ENCODE measurements around the gene TTBK1.
A peak's percentile ranks its signal among the peaks of the same experiment; 100 is the strongest.
"Not testable (repeated sequence)": the region's sequence is repeated elsewhere in the genome, so short reads cannot be mapped to it uniquely, and the experiment has no call there.

The TTBK1 gene

DNA sequence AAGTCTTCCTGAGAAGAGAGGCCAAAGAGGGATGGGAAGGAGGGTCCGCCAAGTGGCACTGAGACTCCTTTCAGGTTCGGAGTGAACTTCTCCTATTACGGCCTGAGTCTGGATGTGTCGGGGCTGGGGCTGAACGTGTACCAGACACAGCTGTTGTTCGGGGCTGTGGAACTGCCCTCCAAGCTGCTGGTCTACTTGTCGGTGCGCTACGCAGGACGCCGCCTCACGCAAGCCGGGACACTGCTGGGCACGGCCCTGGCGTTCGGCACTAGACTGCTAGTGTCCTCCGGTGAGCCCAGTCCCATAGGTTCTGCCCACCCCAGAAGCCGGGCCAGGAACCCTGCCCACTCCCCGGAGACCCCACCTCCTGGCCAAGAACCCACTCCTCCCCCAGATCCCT is 58.8 kb downstream of the TTBK1 start:
- DNase-seq (ENCODE audit: low read depth in 2 of 3, low spot score in 1 of 3): no peak

GRCh38 chr6:43303006-43303405 is 59.7 kb downstream of the TTBK1 start:
- DNase-seq (ENCODE audit: low read depth in 2 of 3, low spot score in 1 of 3): not testable (repeated sequence)

DNA sequence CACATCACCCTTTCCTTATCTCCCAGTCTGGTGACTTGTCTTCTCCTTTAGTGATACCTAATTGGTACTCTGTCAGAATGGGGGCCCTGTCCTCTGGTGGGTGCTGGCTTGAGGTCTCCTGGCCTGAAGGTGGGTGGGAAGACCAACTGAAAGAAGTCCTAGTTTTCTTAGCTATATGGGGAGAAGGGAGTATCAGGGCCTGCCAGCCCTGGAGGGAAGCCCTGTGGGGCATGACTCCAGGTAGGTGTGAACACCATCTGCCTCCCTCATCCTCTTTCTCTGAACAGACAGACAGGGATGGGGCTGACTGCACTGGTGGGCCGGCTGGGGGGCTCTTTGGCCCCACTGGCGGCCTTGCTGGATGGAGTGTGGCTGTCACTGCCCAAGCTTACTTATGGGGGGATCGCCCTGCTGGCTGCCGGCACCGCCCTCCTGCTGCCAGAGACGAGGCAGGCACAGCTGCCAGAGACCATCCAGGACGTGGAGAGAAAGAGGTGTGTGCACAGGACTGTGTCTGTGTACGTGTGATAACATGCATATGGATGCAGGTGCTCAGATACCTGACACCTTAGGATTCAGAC is 60.6 kb downstream of the TTBK1 start:
- no peak for DNase-seq (ENCODE audit: low read depth in 2 of 3, low spot score in 1 of 3)

- no peak for DNase-seq (ENCODE audit: low read depth in 2 of 3, low spot score in 1 of 3)
These were observed 61.1 kb downstream of the TTBK1 start for GRCh38 chr6:43304361-43304760.

- DNase-seq (ENCODE audit: low read depth in 2 of 3, low spot score in 1 of 3): no peak
These were observed 61.6 kb downstream of the TTBK1 start for GRCh38 chr6:43304882-43305281.

DNA sequence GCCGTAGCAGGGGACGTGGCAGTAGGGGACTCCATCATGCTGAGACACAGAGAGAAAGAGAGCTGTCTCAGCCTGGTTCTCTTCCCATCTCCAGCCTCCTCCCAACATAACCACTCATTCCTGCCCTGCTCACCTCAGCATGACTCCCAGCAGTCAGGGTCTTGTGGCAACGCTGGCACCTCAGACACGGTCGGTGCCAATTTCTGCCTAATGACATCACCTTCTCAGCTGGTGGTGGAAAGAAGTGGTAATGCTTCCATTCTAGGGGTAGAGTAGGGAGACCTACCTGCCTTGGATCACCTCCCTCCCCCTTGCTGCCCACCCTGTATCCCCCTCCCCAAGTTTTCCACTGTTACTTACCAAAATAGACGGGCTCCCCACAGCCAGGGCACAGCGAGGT is 62.8 kb downstream of the TTBK1 start:
- DNase-seq (ENCODE audit: low read depth in 2 of 3, low spot score in 1 of 3): no peak

DNA sequence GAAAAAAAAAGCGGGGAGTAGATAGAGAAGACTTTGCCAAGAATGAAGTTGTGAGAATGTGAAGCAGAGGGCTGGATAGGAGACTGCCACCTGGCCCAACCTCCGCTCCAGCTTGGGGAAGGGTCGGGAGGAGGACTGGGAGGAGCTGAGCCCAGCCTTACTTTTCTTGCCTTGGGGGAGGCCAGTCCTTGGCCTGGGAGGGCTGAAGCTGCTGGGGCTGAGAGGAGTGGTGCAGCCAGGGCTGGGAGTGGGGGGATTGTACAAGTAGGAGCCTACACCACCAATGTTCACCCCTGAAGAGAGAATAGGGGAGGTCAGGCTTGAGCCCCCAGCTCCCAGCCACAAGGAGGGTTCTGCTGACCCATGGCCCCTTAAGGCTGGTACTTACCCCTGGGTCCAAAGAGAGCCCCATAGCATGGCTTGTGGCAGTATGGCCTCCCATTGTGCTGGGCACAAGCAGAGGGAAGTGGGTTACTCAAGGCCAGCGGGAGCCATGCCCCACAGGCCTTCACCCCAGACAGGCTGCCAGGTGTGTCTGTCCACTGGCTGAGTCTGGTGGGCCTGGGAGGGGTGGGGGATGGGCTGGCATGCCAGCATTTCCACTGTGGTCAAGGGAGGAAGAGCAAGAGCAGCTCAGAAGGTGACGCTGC is 64.3 kb downstream of the TTBK1 start:
- no peak for DNase-seq (ENCODE audit: low read depth in 2 of 3, low spot score in 1 of 3)

DNA sequence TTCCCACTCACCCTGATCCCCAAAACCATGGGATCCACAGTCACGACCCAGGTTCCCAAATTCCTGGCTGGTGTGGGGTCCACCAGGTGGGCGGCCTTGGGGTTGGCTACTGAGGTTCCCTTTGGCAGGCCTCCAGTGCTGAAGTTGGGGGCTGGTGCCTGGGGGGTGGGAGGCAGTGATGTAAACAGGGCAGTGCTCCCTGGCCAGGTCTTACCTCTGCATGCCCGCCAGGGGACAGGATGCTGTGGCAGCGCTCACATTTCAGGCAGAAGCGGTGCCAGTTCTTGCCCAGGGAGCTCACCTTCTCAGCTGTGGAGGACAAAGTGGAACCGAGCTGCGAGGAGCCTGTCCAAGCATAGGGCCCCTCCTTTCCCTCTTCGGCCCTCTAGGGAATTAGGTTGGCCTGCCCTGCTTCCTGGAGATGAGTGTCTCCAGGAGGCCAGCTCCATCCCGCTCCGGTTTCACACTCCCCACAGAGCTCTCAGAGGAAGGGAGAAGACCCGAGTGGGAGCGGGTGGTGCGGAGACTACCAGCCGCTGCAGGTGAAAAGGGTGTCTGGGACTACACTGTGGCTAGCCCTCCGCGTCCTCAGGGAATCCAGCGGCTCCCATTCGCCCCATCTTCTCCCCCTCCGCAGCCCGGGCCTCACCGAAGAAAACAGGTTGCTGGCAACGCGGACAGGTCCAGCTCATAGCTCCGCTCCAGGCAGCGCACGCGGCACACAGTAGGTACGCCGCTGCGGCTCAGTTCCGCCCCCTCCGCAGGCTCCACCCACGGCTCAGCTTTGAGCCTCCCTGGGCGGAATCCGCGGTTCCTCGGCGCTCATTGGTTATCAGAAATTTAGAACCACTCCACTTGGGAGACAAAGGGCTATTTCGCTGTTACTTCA is 65.1 kb downstream of the TTBK1 start, which contains the start of gene CRIP3:
Gene CRIP3, minus strand, starts transcription at position 726 of the 889 bp plus-strand sequence. Its CDS starts 34 bp downstream, at position 692.
- DNase-seq (ENCODE audit: low read depth in 2 of 3, low spot score in 1 of 3): peak; percentile 11 to 49 (median 38)

GRCh38 chr6:43308990-43309477 is 65.8 kb downstream of the TTBK1 start:
- DNase-seq (ENCODE audit: low read depth in 2 of 3, low spot score in 1 of 3): no peak

GRCh38 chr6:43310134-43310533 is 66.9 kb downstream of the TTBK1 start:
- no peak for DNase-seq (ENCODE audit: low read depth in 2 of 3, low spot score in 1 of 3)

DNA sequence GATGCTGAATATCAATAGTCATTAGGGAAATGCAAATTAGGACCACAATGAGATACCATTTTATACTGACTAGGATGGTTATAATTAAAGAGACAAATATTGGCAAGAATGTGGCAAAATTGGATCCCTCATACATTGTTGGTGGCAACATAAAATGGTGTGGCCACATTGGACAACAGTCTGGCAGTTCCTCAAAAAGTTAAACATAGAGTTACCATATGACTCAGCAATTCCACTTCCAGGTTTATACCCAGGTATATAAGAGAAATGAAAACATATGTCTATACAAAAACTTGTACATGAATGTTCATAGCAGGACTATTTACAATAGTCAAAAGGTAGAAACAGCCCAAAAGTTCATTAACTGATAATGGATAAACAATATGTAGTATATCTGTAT is 67.3 kb downstream of the TTBK1 start:
- DNase-seq (ENCODE audit: low read depth in 2 of 3, low spot score in 1 of 3): no peak

DNA sequence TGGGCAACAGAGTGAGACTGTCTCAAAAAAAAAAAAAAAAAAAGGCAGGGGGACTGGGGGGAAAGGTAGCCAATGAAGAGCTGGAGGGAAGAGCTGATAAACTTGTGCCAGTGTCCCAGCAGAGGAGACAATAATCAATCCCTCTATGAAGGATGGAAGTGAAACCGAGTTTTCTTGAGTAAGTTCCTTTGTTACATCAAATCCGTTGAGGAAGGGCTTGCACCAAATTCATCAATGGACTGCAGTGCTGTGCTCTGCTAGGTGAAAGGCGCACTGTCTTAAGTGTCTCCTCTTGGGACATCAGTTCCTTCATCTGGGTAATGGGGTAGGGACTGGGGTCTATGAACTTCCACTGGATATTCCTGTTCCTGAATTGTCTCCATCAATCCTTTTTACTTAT is 68.4 kb downstream of the TTBK1 start:
- no peak for DNase-seq (ENCODE audit: low read depth in 2 of 3, low spot score in 1 of 3)

GRCh38 chr6:43313813-43314212 is 70.5 kb downstream of the TTBK1 start:
- no peak for DNase-seq (ENCODE audit: low read depth in 2 of 3, low spot score in 1 of 3)

GRCh38 chr6:43318011-43318410 is 74.7 kb downstream of the TTBK1 start:
- DNase-seq (ENCODE audit: low read depth in 2 of 3, low spot score in 1 of 3): no peak

DNA sequence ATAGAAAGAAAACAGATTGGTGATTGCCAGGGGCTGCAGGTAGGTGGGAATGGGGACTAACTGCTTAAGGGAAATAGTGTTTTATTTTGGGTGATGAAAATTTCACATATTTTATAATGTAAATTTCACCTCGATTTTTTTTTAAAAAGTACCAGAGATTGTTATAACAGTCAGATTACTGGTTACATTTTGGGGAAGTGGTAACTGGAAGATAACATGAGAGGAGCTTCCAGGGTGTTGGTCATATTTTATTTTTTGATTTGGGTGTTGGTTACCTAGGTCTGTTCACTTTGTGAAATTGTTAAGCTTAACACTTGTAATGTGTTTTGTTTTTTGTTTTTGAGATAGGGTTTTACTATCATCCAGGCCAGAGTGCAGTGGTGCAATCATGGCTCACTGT is 82.6 kb downstream of the TTBK1 start:
- no peak for DNase-seq (ENCODE audit: low read depth in 2 of 3, low spot score in 1 of 3)

GRCh38 chr6:43328528-43328927 is 85.2 kb downstream of the TTBK1 start:
- no peak for DNase-seq (ENCODE audit: low read depth in 2 of 3, low spot score in 1 of 3)

- DNase-seq (ENCODE audit: low read depth in 2 of 3, low spot score in 1 of 3): no peak
These were observed 88.2 kb downstream of the TTBK1 start for GRCh38 chr6:43331470-43331869.

- DNase-seq (ENCODE audit: low read depth in 2 of 3, low spot score in 1 of 3): no peak
These were observed 88.6 kb downstream of the TTBK1 start for GRCh38 chr6:43331891-43332290.

GRCh38 chr6:43334466-43335095 is 91.3 kb downstream of the TTBK1 start:
- DNase-seq (ENCODE audit: low read depth in 2 of 3, low spot score in 1 of 3): no peak

GRCh38 chr6:43335469-43335868 is 92.2 kb downstream of the TTBK1 start:
- DNase-seq (ENCODE audit: low read depth in 2 of 3, low spot score in 1 of 3): no peak

DNA sequence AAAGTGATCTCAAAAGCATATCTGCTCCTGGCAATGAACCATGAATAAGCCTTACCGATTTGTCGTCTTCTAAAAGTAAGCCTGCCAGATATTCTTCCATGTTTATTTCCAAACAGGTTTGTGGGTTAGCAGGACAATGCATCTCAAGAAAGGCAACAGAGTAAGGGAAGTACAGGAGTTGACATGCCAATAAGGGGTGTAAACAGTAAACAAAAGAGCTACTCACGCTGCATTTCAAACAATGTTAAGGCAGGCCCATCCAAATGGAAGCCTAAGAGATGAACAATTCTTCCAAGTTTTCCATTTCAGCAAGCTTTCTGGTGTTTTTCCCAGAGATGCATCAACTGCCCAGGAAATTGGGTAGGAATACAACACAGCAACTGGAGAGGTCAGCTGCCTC is 93.1 kb downstream of the TTBK1 start:
- DNase-seq (ENCODE audit: low read depth in 2 of 3, low spot score in 1 of 3): no peak

Data from stimulated activated CD4-positive, alpha-beta T cell treated with anti-CD3 and anti-CD28 coated beads, Interleukin-12 subunit alpha, Interleukin-12 subunit beta, amount 100 ng/mL, for 48 hours (primary cell).